Activated naive CD4-positive, alpha-beta T cell treated with Interleukin-2 at 50 U/mL for 16 hours (primary cell): Measurements from ENCODE around the gene KCNQ5.

Experiments used
- DNase-seq: peaks from one replicate; pipeline ENCODE4 v3.0.0-alpha.2; 2020

KCNQ5 gene

GRCh38 chr6:72683797-72684196 lies 61.9 kb downstream of the KCNQ5 start:
- DNase-seq: no peak

DNA sequence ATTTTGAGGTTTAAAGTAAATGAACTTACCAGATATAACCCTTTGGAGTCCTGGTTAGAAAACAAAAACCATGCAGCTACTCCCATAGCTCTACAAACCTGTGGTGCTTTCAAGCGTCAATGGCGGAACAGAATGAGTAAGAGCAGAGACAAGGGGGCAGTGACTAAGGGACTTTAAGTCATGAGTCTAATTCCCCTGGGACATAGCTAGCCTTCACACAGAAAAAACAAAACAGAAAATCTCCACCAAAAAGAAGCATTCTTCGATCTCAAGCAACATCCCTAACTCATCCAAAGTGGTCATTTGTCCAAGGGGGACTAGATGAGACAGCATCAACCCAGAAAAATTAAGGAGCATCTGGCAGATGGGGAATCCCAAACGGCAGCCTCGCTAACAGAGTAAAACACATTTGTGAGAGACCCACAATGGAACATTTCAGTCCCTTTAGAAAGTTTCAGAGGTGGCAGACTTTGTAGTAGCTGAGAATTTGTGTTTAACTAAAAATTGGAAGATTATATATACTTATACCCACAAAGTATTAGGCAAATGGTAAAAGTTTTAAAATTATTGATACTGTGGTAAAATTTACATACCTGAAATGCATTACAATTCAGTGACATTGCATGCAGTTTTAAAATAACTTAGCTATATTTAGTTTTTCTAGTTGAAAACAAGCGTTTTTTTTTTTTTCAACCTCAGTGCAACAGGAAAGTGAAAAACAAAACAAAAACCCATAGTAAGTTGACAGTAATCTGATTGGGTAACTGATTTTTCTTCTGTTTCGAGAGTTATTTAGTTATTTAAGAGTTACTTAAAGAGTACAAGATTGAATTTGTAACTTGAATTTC lies 67.5 kb downstream of the KCNQ5 start:
- DNase-seq: no peak

GRCh38 chr6:72691249-72691648 lies 69.4 kb downstream of the KCNQ5 start:
- DNase-seq: no peak

GRCh38 chr6:72696055-72696454 lies 74.2 kb downstream of the KCNQ5 start:
- no peak for DNase-seq

DNA sequence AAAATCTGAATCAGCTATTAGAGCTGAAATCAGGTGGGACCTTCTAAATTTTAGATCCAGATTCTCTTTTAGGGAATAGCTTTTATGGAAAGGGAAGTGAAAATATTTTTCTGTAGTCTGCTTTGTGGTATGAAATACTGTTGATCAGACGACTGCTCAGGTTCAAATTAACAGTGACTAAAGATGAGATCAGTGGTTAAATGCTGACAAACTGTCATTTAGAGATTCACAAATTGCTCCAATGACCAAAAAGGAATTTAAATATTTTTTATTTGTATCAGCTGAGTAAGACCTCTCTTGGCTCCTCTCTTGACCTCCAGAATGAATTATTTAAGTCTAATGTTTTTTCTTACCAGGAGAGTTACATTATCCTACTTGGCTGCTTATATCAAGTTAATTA lies 77.3 kb downstream of the KCNQ5 start:
- DNase-seq: no peak

GRCh38 chr6:72702421-72702820 lies 80.6 kb downstream of the KCNQ5 start:
- no peak for DNase-seq

DNA sequence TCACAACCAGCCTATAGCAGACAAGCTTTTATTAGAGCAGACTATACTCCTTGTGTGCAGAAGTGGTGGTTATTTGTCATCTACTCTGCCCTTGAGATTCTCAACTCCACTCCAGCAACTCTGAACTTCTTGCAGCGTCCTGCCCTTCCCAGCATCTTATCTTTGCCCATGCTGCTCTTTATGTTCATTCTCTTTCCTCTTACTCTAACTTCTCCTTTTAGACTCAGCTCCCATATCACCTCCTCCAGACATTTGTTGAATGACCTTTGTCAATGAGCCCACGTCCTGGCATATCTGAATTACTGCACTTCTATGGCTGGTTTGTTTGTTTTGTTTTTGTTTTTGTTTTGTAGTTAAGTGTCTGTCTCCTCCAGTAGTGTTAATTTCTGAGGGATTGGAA lies 81.2 kb downstream of the KCNQ5 start:
- no peak for DNase-seq

GRCh38 chr6:72704979-72705378 lies 83.1 kb downstream of the KCNQ5 start:
- DNase-seq: no peak

GRCh38 chr6:72709431-72709830 lies 87.6 kb downstream of the KCNQ5 start:
- DNase-seq: no peak

GRCh38 chr6:72711731-72712130 lies 89.9 kb downstream of the KCNQ5 start:
- no peak for DNase-seq

DNA sequence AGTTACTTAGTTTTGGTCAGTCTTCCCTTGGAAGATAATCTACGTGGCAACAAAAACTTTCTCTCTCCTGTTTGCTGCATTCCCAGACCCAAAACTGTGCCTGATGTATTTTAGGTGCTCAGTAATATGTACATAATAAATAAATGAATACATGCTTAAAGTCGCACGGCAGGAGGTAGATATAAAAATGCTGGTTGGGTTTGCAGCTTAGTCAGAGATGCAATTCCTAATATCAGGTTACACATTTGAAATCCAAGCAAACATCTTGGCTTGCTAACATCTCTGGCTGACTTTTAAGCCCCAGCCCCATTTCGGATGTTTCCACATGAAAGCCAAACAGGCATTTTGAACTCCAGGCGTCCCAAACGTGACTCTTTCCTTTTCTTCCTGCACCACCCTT lies 91.0 kb downstream of the KCNQ5 start:
- no peak for DNase-seq

GRCh38 chr6:72715119-72715518 lies 93.3 kb downstream of the KCNQ5 start:
- no peak for DNase-seq

GRCh38 chr6:72716916-72717315 lies 95.1 kb downstream of the KCNQ5 start:
- no peak for DNase-seq

GRCh38 chr6:72720464-72720863 lies 98.6 kb downstream of the KCNQ5 start:
- no peak for DNase-seq

DNA sequence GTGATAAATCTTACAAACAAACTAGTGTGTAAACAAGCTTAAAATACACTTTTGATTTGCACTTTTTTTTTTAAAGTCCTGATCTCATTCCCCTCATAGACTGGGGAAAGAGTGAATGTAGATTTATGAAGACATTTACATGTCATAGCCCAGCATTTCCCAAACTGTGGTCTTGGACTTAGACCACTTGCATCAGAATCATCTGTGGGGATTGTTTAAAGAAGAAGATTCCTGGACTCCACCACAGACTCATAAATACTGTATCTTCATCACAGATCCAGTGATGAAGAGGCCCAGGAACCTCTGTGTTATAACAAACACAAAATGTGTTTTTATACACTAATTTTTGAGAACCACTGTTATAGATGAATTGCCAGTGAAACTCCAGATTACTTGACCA lies 99.5 kb downstream of the KCNQ5 start:
- DNase-seq: no peak

DNA sequence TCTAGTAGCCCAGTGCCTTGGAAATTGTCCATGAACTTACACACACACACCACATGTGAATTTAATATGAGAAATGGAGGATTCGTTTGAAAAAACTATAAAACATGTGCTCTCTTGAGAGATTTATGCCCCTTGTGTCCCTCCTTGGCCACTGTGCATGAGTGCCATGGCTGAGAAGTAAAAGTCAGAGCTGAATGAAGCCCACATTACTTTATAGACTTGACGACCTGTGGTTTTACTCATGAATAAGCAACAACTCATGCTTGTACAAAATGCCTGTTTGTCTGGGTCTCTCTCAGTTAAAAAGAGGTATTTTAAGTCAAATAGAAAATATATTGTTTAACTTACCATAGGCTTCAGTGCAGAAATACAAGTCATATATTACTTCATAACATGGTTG lies 102.7 kb downstream of the KCNQ5 start:
- DNase-seq: no peak

DNA sequence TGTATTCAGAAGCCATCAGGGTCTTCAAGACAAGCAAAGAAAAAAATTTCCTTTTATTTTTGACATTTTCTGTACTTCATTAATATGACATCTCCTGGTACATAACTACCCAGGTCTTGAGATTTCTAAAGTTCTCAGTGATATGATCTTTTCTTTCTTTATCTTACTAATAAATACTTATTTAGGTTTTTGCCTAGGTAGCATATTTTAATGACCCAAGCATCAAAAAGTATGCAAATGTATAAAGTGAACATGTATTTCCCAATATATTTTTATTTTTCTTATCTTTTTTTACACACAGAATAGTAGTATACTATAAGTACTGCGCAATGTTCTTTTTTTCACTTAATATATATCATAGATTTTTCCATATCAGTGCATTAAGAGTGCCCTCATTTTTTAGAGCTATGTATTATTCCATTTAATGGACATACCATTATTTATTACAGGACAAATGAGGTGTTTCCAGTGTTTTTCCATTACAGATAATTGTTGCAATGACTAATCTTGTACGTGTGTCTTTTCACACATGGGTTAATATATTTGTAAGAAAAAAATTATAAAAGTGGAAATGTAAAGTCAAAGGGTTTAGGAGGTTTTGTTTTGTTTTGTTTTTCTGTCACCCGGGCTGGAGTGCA lies 107.0 kb downstream of the KCNQ5 start:
- DNase-seq: no peak

GRCh38 chr6:72733045-72733444 lies 111.2 kb downstream of the KCNQ5 start:
- no peak for DNase-seq

DNA sequence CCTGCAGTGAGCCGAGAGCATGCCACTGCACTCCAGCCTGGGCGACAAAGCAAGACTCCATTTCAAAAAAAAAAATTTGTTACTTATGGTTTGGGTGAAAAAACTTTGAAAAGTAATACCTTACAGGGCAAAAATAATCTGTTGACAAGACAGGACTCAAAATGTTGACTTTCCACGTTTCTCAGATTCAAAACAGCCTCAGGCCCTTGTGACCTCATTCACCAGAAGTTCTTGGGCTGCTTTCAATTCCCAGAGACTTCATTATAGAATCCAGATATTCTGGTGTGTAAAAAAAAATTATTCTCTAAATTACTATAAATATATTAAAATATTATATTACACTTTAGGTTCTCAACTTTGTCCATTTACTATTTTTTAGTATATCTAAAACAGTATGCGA lies 116.2 kb downstream of the KCNQ5 start:
- no peak for DNase-seq

DNA sequence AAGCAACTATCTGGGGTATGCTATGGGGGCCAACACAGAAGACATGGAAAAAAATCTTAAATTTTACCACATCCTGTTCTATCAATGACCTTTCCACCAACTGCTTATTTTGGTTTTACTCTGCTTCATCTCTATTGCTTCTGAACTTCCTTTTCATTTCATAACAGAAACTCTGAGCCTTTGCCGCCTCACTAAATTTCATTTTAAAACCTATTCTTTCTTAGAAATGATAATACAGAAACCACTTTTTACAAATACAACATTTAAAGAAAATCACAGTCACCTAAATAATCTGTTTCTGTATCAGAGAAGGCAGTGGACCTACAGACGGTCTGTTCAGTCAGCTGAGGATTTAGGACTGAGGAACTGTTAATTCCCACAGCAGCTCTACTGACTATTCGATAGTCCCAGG lies 117.5 kb downstream of the KCNQ5 start:
- DNase-seq: no peak

DNA sequence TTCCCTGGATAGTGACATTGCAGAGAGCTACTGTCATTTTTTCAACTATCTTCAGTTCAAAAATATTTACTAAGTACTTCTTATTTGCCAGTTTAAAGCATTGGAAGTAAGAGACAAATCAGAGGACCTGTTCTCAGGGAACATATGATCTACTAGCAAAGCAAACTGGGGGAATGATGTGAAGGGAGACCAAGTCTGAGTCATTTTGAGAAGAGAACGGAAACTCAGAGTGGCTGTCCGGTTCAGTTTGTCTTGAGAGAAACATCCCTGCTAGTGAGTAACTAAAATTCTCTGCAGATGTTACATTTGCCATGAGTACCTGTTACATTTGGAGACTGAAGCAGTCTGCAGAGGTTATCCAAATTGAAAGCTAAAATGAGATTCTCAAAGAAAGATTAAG lies 118.3 kb downstream of the KCNQ5 start:
- DNase-seq: no peak

DNA sequence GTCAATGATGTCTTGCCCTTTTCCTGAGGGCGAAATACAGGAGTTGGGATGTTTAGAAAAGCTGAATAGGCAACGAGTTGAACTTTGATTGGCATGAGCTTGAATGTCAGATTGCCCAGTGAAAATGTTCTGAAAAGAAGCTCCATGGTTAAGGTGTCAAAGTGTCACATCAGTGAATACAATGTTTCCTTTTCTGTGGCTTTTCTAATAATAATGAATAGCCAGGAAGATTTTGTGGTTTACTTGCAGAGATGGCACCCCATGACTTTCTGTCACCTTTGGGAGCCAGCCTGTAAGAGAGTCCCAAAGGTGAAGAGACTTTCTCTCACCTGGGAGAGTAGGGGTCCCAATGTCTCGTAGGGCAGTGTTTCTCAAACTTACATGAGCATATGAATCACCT lies 119.2 kb downstream of the KCNQ5 start:
- DNase-seq: no peak

- no peak for DNase-seq
Observed at GRCh38 chr6:72742001-72742673, 120.3 kb downstream of the KCNQ5 start.

DNA sequence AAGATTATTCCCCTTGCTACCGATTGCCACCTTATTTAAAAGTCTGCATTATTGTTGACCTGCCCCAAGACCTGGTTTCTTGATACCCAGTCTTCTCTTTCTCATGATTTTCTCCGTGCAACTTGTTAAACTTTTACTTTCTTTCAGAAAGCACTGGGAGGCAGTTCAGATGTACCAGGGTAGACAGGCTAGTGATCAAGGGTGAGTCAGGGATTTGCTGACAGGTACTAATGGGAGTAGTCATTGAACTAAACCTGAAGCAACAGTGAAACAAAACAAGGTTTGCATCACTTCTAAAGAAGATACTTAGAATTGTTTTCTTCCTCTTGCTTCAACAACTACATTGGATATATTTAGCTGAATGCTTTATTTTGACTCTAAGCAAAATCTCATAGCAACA lies 124.4 kb downstream of the KCNQ5 start:
- no peak for DNase-seq
